ENCODE data around the gene SDS.

DNA sequence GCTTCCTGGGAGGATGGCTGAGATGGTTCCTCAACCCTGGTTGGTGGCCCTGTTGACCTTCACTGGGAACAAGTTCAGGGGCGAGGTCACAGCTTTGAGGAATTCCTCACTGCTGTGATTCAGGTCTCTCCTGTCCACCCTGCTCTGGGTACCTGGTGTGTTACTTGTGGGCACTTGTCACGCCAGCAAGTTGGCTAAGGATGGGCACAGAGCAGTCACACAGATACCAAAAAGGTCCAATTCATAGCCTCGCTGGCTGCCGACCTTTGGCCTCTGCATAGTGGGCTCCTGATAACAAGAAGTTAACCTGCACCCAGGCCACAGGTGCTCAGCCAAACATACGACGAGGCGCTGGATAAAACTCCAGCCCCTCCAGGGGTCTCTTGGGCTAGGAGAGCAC lies 11.2 kb downstream of the SDS start:
- TF ChIP-seq, protein P1, sequence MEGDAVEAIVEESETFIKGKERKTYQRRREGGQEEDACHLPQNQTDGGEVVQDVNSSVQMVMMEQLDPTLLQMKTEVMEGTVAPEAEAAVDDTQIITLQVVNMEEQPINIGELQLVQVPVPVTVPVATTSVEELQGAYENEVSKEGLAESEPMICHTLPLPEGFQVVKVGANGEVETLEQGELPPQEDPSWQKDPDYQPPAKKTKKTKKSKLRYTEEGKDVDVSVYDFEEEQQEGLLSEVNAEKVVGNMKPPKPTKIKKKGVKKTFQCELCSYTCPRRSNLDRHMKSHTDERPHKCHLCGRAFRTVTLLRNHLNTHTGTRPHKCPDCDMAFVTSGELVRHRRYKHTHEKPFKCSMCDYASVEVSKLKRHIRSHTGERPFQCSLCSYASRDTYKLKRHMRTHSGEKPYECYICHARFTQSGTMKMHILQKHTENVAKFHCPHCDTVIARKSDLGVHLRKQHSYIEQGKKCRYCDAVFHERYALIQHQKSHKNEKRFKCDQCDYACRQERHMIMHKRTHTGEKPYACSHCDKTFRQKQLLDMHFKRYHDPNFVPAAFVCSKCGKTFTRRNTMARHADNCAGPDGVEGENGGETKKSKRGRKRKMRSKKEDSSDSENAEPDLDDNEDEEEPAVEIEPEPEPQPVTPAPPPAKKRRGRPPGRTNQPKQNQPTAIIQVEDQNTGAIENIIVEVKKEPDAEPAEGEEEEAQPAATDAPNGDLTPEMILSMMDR (conservative IDR thresholded peaks at IDR 0.05; ENCODE audit: low read depth in 2 of 2) = no peak
- TF ChIP-seq POLR2AphosphoS5 (IDR thresholded peaks at IDR 0.05; ENCODE audit: low read depth) (no peak), EZH2 (IDR thresholded peaks at IDR 0.05; ENCODE audit: low read depth, unreplicated experiment) (no peak), CREB1 (CRISPR knock-in tag; IDR thresholded peaks at IDR 0.05; ENCODE audit: low read depth) (no peak), EZH2phosphoT487 (IDR thresholded peaks at IDR 0.05; ENCODE audit: unreplicated experiment) (no peak), STAT1 (IDR thresholded peaks at IDR 0.05; ENCODE audit: unreplicated experiment) (no peak), ZNF331 (CRISPR knock-in tag; IDR thresholded peaks at IDR 0.05; ENCODE audit: low read depth) (no peak), NANOG (IDR thresholded peaks at IDR 0.05; ENCODE audit: borderline replicate concordance) (no peak)
- TF ChIP-seq, protein P2, sequence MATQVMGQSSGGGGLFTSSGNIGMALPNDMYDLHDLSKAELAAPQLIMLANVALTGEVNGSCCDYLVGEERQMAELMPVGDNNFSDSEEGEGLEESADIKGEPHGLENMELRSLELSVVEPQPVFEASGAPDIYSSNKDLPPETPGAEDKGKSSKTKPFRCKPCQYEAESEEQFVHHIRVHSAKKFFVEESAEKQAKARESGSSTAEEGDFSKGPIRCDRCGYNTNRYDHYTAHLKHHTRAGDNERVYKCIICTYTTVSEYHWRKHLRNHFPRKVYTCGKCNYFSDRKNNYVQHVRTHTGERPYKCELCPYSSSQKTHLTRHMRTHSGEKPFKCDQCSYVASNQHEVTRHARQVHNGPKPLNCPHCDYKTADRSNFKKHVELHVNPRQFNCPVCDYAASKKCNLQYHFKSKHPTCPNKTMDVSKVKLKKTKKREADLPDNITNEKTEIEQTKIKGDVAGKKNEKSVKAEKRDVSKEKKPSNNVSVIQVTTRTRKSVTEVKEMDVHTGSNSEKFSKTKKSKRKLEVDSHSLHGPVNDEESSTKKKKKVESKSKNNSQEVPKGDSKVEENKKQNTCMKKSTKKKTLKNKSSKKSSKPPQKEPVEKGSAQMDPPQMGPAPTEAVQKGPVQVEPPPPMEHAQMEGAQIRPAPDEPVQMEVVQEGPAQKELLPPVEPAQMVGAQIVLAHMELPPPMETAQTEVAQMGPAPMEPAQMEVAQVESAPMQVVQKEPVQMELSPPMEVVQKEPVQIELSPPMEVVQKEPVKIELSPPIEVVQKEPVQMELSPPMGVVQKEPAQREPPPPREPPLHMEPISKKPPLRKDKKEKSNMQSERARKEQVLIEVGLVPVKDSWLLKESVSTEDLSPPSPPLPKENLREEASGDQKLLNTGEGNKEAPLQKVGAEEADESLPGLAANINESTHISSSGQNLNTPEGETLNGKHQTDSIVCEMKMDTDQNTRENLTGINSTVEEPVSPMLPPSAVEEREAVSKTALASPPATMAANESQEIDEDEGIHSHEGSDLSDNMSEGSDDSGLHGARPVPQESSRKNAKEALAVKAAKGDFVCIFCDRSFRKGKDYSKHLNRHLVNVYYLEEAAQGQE (IDR thresholded peaks at IDR 0.05; ENCODE audit: unreplicated experiment) = no peak
- TF ChIP-seq, protein P3, sequence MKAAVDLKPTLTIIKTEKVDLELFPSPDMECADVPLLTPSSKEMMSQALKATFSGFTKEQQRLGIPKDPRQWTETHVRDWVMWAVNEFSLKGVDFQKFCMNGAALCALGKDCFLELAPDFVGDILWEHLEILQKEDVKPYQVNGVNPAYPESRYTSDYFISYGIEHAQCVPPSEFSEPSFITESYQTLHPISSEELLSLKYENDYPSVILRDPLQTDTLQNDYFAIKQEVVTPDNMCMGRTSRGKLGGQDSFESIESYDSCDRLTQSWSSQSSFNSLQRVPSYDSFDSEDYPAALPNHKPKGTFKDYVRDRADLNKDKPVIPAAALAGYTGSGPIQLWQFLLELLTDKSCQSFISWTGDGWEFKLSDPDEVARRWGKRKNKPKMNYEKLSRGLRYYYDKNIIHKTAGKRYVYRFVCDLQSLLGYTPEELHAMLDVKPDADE (IDR thresholded peaks at IDR 0.05) = no peak

Measured in GM23338 (cell line).